ENCODE results near the gene HS6ST1. TPM values are rescaled to one million over a fixed set of nuclear protein-coding genes. Genes with fewer than 3 reads are reported as not detected.

HS6ST1 gene
- total RNA-seq, 1 experiment from 2014 or later, result 22.0 TPM

DNA sequence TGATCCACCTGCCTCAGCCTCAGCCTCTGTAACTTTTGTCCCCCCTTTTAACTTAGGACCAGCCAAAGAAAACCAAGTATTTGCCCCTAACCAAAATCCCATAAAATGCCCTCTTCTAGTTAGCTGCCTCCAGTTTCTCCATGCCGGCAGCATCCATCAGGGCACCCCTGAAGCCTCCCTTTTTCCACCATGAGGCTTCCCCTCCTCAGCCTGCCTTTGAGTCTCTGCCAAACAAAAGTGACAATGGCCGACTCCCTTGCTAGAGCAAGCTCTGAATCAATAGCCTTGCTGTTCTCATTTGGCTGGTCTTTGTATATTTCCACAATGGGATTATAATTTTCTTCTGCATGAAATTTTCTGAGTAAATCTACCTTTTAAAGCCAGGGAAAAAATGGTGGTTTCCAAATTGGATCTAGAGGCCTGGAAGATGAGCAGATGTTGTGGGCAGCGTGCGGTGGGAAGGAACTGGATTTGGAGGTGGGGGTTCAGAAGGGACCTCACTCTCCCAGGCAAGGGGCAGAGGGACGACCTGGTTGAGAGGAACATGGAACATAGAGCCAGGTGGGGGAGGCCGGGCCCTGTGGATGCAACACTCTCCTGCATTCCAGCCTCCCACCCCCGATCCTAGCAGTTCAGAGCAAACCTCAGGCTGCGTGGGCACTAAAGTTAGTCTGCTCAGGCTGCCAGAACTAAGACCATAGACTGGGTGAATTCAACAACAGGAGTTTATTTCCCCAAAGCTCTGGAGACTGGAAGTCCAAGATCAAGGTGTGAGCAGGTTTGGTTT, 80.6 kb downstream of the HS6ST1 start:
- ATAC-seq (no peak), DNase-seq (ENCODE audit: low read depth, low spot score) (no peak)
- Histone ChIP-seq H3K27ac (ENCODE audit: low read length) (no peak overlapping the region), H3K9me3 (ENCODE audit: control insufficient read depth, insufficient read depth, low read depth, low read length) (no peaks in the 10 kb centered on the region), H3K4me1 (ENCODE audit: control insufficient read depth, insufficient read depth, low read length) (0 out of 2 replicates have a peak, but pooled peaks cover 3% of the 10 kb centered on the region), H3K36me3 (ENCODE audit: control insufficient read depth, insufficient read depth, low read length) (no peaks in the 10 kb centered on the region), H3K27me3 (ENCODE audit: control insufficient read depth, insufficient read depth, low read length) (no peaks in the 10 kb centered on the region), H3K4me3 (ENCODE audit: low read depth in 2 of 2, low read length in 2 of 2) (no peak overlapping the region)
- POLR2A ChIA-PET, result no interaction called here
- intact Hi-C loops (cut with micrococcal nuclease; ENCODE audit: unreplicated experiment), result no loop called here
- CTCF ChIA-PET, result no interaction called here
- TF ChIP-seq SIN3A (IDR thresholded peaks at IDR 0.05; ENCODE audit: borderline replicate concordance, insufficient read depth, low read depth, low read length), result no peak
- no peak for TF ChIP-seq TCF7L2 (IDR thresholded peaks at IDR 0.05; ENCODE audit: low read depth, low read length)
- no peak for TF ChIP-seq POLR2AphosphoS5 (IDR thresholded peaks at IDR 0.05; ENCODE audit: low read depth, low read length)
- TF ChIP-seq REST (IDR thresholded peaks at IDR 0.05; ENCODE audit: insufficient read depth in 1 of 2, low read depth in 2 of 2, low read length in 1 of 2), result no peak
- TF ChIP-seq CTCF (IDR thresholded peaks at IDR 0.05), result no peak
- BruUV-seq (replicated peaks), result no TSS peak
- in situ Hi-C loops (cut with HindIII; ENCODE audit: low pct_unique_long_range_greater_than_20kb, low sequenced_read_pairs), result no loop called here

GRCh38 chr2:128237081-128237534, 81.6 kb downstream of the HS6ST1 start:
- POLR2A ChIA-PET, result no interaction called here
- intact Hi-C loops (cut with micrococcal nuclease; ENCODE audit: unreplicated experiment), result no loop called here
- Histone ChIP-seq H3K4me1 (ENCODE audit: control insufficient read depth, insufficient read depth, low read length) (0 out of 2 replicates have a peak, but pooled peaks cover 3% of the 10 kb centered on the region), H3K27ac (ENCODE audit: low read length) (no peak overlapping the region), H3K27me3 (ENCODE audit: control insufficient read depth, insufficient read depth, low read length) (no peaks in the 10 kb centered on the region), H3K9me3 (ENCODE audit: control insufficient read depth, insufficient read depth, low read depth, low read length) (no peaks in the 10 kb centered on the region), H3K36me3 (ENCODE audit: control insufficient read depth, insufficient read depth, low read length) (no peaks in the 10 kb centered on the region), H3K4me3 (ENCODE audit: low read depth in 2 of 2, low read length in 2 of 2) (no peak overlapping the region)
- ATAC-seq (no peak), DNase-seq (ENCODE audit: low read depth, low spot score) (no peak)
- no TSS peak for BruUV-seq (replicated peaks)
- CTCF ChIA-PET, result no interaction called here
- no peak for TF ChIP-seq TCF7L2 (IDR thresholded peaks at IDR 0.05; ENCODE audit: low read depth, low read length)
- TF ChIP-seq SIN3A (IDR thresholded peaks at IDR 0.05; ENCODE audit: borderline replicate concordance, insufficient read depth, low read depth, low read length), result no peak
- no peak for TF ChIP-seq CTCF (IDR thresholded peaks at IDR 0.05)
- TF ChIP-seq REST (IDR thresholded peaks at IDR 0.05; ENCODE audit: insufficient read depth in 1 of 2, low read depth in 2 of 2, low read length in 1 of 2), result no peak
- TF ChIP-seq POLR2AphosphoS5 (IDR thresholded peaks at IDR 0.05; ENCODE audit: low read depth, low read length), result no peak
- in situ Hi-C loops (cut with HindIII; ENCODE audit: low pct_unique_long_range_greater_than_20kb, low sequenced_read_pairs), result no loop called here

Data from Panc1 (cell line).